Kidney (tissue), 14 donors: ENCODE results near the gene ALOX5AP. TPM values are rescaled to one million over a fixed set of nuclear protein-coding genes. Genes with fewer than 3 reads are reported as not detected.

ENCODE experiments used
- DNase-seq, 5 donors: peaks; one replicate each; pipeline ENCODE4 v3.0.0-alpha.2; 2013 to 2020
- FAIRE-seq: peaks from 2 replicates; lab custom pipeline; 2012; peaks lifted over from hg19 to GRCh38; lab: Jason Lieb, UNC
- H3K27ac ChIP-seq, 2 donors: one replicate each; pipeline ENCODE4 v1.7.0; 2013; ENCODE audit warnings: low read depth in 2 of 2, low read length in 2 of 2, inconsistent platforms in 1 of 2
- H3K27me3 ChIP-seq: one replicate; pipeline ENCODE4 v1.7.1; 2013; ENCODE audit warnings: low read length, inconsistent platforms; ENCODE audit not compliant: control insufficient read depth, insufficient read depth
- H3K36me3 ChIP-seq, 3 donors: one replicate each; pipeline versions ENCODE4 v1.7.0 to v1.7.1; 2013; ENCODE audit warnings: low read length in 3 of 3, control low read depth in 1 of 3, inconsistent platforms in 1 of 3; ENCODE audit not compliant: insufficient read depth in 3 of 3, control insufficient read depth in 2 of 3
- H3K4me1 ChIP-seq, 3 donors: one replicate each; pipeline versions ENCODE4 v1.7.0 to v1.7.1; 2013; ENCODE audit warnings: low read length in 3 of 3, inconsistent platforms in 1 of 3, low read depth in 1 of 3; ENCODE audit not compliant: control insufficient read depth in 2 of 3, insufficient read depth in 2 of 3
- H3K4me3 ChIP-seq, 3 donors: one replicate each; pipeline versions ENCODE4 v1.7.0 to v1.8.1; 2013; ENCODE audit warnings: low read length in 3 of 3, control low read depth in 1 of 3, inconsistent platforms in 1 of 3
- H3K9ac ChIP-seq, 3 donors: one replicate each; pipeline versions ENCODE4 v1.7.0 to v1.7.1; 2013; ENCODE audit warnings: low read length in 3 of 3, control low read depth in 1 of 3, inconsistent platforms in 1 of 3
- H3K9me3 ChIP-seq, 3 donors: one replicate each; pipeline versions ENCODE4 v1.7.0 to v1.7.1; 2013; ENCODE audit warnings: low read length in 3 of 3, control low read depth in 1 of 3, inconsistent platforms in 1 of 3; ENCODE audit not compliant: control insufficient read depth in 2 of 3, insufficient read depth in 1 of 3
- intact Hi-C: fragments of 100-400 bp; cut with DNase I; formaldehyde crosslinking; loops from one replicate; pipeline ENCODE4 v1.11.1; 2022
- polyA plus RNA-seq: library from polyadenylated mRNA; stranded (reverse); fragments of 350-450 nt; fragmentation: Illumina TruSeq; extraction: RNeasy Lipid Tissue Mini Kit (QIAGEN cat#74804); gene quantifications from one replicate; pipeline ENCODE4 v1.2.3, GENCODE V29; 2014; ENCODE audit warnings: low read depth, low replicate concordance; ENCODE audit not compliant: insufficient read depth
- total RNA-seq: library from RNA; stranded (reverse); fragmentation: NEBNext Ultra II Directional; extraction: Animal tissue kit (Norgen Biotek cat#: 25700); gene quantifications from one replicate; pipeline ENCODE4 v1.2.1, GENCODE V29; 2021
- TF ChIP-seq, protein P1 (sequence below): IDR thresholded peaks from 3 replicates; pipeline ENCODE4 v1.5.1; 2012; ENCODE audit warnings: mild to moderate bottlenecking, moderate library complexity, borderline replicate concordance; ENCODE audit not compliant: insufficient read depth; ENCODE audit errors: extremely low read depth
- donor health status: control.
- donor health status: control.
- donor health status: control.
- donor health status: control.
- donor health status: control.
- donor health status: DM: yes; HTN: yes; CAD: no.
- donor health status: Normal renal cell carcinoma (clear cell type).

Gene ALOX5AP
- total and polyA plus RNA-seq, 2 donors from 2014 or later: 15.4 to 25.0 TPM

DNA sequence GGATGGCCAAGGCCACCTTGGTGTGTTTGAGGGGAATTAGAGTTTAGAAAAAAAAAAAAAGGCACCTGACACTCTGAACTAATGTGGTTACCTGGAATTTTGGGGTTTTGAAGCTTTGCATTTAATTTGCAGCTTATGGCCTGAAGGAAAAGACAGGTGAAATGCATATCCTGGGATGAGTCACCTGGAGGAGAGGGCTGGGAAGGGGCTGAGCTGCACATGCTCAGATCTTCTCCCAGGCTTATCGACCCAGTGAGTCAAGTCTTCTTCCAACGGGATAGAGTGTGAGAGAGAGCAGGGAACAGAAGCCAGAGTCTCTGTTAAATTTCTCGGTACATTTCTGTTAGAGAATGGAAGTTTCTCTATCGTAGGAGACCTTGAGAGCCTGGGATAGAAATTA is 29.7 kb upstream of the ALOX5AP start:
- H3K27me3 ChIP-seq: no peaks in the 10 kb centered on the region
- no peak overlapping the region for H3K9ac ChIP-seq
- FAIRE-seq: no peak
- TF ChIP-seq, protein P1, sequence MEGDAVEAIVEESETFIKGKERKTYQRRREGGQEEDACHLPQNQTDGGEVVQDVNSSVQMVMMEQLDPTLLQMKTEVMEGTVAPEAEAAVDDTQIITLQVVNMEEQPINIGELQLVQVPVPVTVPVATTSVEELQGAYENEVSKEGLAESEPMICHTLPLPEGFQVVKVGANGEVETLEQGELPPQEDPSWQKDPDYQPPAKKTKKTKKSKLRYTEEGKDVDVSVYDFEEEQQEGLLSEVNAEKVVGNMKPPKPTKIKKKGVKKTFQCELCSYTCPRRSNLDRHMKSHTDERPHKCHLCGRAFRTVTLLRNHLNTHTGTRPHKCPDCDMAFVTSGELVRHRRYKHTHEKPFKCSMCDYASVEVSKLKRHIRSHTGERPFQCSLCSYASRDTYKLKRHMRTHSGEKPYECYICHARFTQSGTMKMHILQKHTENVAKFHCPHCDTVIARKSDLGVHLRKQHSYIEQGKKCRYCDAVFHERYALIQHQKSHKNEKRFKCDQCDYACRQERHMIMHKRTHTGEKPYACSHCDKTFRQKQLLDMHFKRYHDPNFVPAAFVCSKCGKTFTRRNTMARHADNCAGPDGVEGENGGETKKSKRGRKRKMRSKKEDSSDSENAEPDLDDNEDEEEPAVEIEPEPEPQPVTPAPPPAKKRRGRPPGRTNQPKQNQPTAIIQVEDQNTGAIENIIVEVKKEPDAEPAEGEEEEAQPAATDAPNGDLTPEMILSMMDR: no peak
- H3K4me3 ChIP-seq: no peak overlapping the region
- H3K27ac ChIP-seq: no peak overlapping the region
- H3K9me3 ChIP-seq: no peaks in the 10 kb centered on the region
- H3K36me3 ChIP-seq: no peaks in the 10 kb centered on the region
- no peaks in the 10 kb centered on the region for H3K4me1 ChIP-seq
- no peak for DNase-seq
- intact Hi-C loops: no loop called here

DNA sequence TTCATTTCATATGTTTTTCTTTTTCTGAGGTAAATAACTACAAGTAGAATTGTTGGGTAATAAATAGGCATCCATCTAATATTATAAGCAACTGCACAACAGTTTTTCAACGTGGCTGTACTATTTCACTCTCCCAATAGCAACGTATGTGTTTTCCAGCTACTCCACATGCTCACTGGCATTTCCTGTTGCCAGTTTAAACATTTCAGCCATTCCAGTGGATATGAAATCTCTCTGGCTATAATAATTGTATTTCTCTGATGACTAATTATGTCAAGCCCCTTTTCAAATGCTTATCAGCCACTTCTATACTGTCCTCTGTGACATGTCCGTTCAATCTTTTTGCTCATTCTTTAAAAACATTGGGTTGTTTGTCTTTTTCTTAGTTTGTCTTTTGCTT is 26.8 kb upstream of the ALOX5AP start:
- H3K4me1 ChIP-seq: no peaks in the 10 kb centered on the region
- no peaks in the 10 kb centered on the region for H3K36me3 ChIP-seq
- FAIRE-seq (no peak), DNase-seq (no peak)
- no peak overlapping the region for H3K27ac ChIP-seq
- H3K27me3 ChIP-seq: no peaks in the 10 kb centered on the region
- no peaks in the 10 kb centered on the region for H3K9me3 ChIP-seq
- intact Hi-C loops: no loop called here
- TF ChIP-seq, protein P1: no peak
- no peak overlapping the region for H3K9ac ChIP-seq
- no peak overlapping the region for H3K4me3 ChIP-seq

DNA sequence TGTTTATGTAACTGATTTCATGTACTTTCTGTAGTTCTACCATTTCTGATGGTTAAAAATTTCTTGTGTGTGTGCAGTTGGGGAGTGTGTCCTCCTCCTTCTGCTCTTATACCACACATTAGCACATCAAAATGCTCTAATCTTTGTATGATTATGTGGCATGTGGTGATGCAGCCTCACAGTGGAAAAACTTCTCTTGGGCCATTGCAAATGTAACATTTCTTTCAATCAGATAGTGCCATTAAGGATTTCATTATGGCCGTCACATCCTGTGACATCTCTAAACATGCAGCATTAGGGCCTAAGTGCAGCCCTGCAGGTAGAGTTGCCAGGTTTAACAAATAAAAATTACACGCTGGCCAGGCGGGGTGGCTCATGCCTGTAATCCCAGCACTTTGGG is 24.9 kb upstream of the ALOX5AP start:
- DNase-seq (no peak), FAIRE-seq (no peak)
- no peaks in the 10 kb centered on the region for H3K36me3 ChIP-seq
- no peaks in the 10 kb centered on the region for H3K9me3 ChIP-seq
- H3K4me1 ChIP-seq: no peaks in the 10 kb centered on the region
- TF ChIP-seq, protein P1: no peak
- H3K27me3 ChIP-seq: no peaks in the 10 kb centered on the region
- H3K4me3 ChIP-seq: no peak overlapping the region
- no peak overlapping the region for H3K27ac ChIP-seq
- intact Hi-C loops: no loop called here
- H3K9ac ChIP-seq: no peak overlapping the region

DNA sequence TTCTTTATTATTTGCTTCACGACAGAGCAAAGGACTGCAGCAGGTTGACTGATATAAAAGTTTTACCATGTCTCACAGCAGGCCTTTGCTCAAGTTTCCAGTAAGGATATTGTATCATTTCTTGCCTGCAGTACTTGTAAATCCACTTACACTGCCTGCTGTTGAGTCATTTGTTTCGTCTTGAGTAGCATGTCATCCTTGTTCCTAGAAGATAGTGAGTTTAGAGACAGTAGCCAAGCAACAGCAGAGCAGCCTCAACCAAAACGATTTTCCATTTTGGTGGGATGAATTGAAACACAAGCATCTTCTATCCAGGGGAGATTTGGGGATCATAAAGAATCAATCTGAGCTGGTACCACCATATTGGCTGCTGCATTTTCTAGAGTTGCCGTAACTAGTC is 24.0 kb upstream of the ALOX5AP start:
- FAIRE-seq: no peak
- TF ChIP-seq, protein P1: no peak

More for the DNA sequence above, 24.0 kb upstream of the ALOX5AP start:
- intact Hi-C loops: no loop called here
- no peak overlapping the region for H3K4me3 ChIP-seq
- H3K9ac ChIP-seq: no peak overlapping the region
- DNase-seq: no peak
- no peaks in the 10 kb centered on the region for H3K36me3 ChIP-seq
- no peak overlapping the region for H3K27ac ChIP-seq
- no peaks in the 10 kb centered on the region for H3K4me1 ChIP-seq
- no peaks in the 10 kb centered on the region for H3K9me3 ChIP-seq
- H3K27me3 ChIP-seq: no peaks in the 10 kb centered on the region
